ENCODE results near the gene NUPR1. TPM values are rescaled to one million over a fixed set of nuclear protein-coding genes. Genes with fewer than 3 reads are reported as not detected.
"Not testable (repeated sequence)": the region's sequence is repeated elsewhere in the genome, so short reads cannot be mapped to it uniquely, and the experiment has no call there.

NUPR1 gene
- total RNA-seq, 4 donors from 2014 or later, result 18.7 to 44.3 (median 22.6) TPM

GRCh38 chr16:28528463-28528867, 10.3 kb downstream of the NUPR1 start:
- in situ Hi-C loops (cut with MboI; ENCODE audit: low sequenced_read_pairs in 4 of 4), result loop anchor here in 1 of 4 donors (25.0 kb wide), 1 partner anchor 309 kb away; the partner anchor contains the start of gene TUFM
- no peak for ATAC-seq
- H3K4me3 ChIP-seq, result no peak overlapping the region

GRCh38 chr16:28527985-28528384, 10.8 kb downstream of the NUPR1 start:
- in situ Hi-C loops (cut with MboI; ENCODE audit: low sequenced_read_pairs in 4 of 4), result loop anchor here in 1 of 4 donors (25.0 kb wide), 1 partner anchor 309 kb away; the partner anchor contains the start of gene TUFM
- Histone ChIP-seq H3K4me3 (no peak overlapping the region), H3K4me1 (peaks cover 8 to 18% of the 10 kb centered on the region in 2 donors), H3K27ac (no peak overlapping the region), H3K27me3 (no peaks in the 10 kb centered on the region), H3K36me3 (no peaks in the 10 kb centered on the region), H3K9me3 (no peaks in the 10 kb centered on the region)
- ATAC-seq, result no peak
- DNase-seq, result no peak
- no peak for TF ChIP-seq CTCF (IDR thresholded peaks at IDR 0.05 in 4 of 5, conservative IDR thresholded peaks at IDR 0.05 in 1 of 5)
- TF ChIP-seq POLR2A (IDR thresholded peaks at IDR 0.05), result no peak
- intact Hi-C loops (cut with DNase I; ENCODE audit: low total_unique reads), result no loop called here

More at GRCh38 chr16:28528463-28528867, 10.3 kb downstream of the NUPR1 start:
- no peak for DNase-seq
- Histone ChIP-seq H3K27me3 (no peaks in the 10 kb centered on the region), H3K9me3 (no peaks in the 10 kb centered on the region), H3K4me1 (peaks cover 10 to 22% of the 10 kb centered on the region in 2 donors), H3K36me3 (no peaks in the 10 kb centered on the region), H3K27ac (no peak overlapping the region)
- TF ChIP-seq POLR2A (IDR thresholded peaks at IDR 0.05) (no peak), CTCF (IDR thresholded peaks at IDR 0.05 in 4 of 5, conservative IDR thresholded peaks at IDR 0.05 in 1 of 5) (no peak)
- intact Hi-C loops (cut with DNase I; ENCODE audit: low total_unique reads), result no loop called here

GRCh38 chr16:28527100-28527785, 11.5 kb downstream of the NUPR1 start:
- H3K36me3 ChIP-seq; H3K27me3 ChIP-seq; DNase-seq; H3K4me3 ChIP-seq; ATAC-seq; intact Hi-C loops (cut with DNase I; ENCODE audit: low total_unique reads); H3K9me3 ChIP-seq; H3K27ac ChIP-seq: not testable (repeated sequence)
- peaks cover under 1 to 10% of the 10 kb centered on the region in 2 donors for H3K4me1 ChIP-seq
- in situ Hi-C loops (cut with MboI; ENCODE audit: low sequenced_read_pairs in 4 of 4), result loop anchor here in 1 of 4 donors (25.0 kb wide), 1 partner anchor 310 kb away; the partner anchor contains the start of gene TUFM

GRCh38 chr16:28526201-28527099, 12.3 kb downstream of the NUPR1 start:
- ATAC-seq, result no peak
- no peak for DNase-seq
- Histone ChIP-seq H3K4me1 (peaks cover 0 to 4% of the 10 kb centered on the region in 2 donors), H3K4me3 (no peak overlapping the region), H3K9me3 (no peaks in the 10 kb centered on the region), H3K27ac (no peak overlapping the region), H3K36me3 (no peaks in the 10 kb centered on the region), H3K27me3 (no peaks in the 10 kb centered on the region)
- in situ Hi-C loops (cut with MboI; ENCODE audit: low sequenced_read_pairs in 4 of 4), result loop anchor here in 1 of 4 donors (25.0 kb wide), 1 partner anchor 311 kb away; the partner anchor contains the start of gene TUFM
- TF ChIP-seq CTCF (IDR thresholded peaks at IDR 0.05 in 4 of 5, conservative IDR thresholded peaks at IDR 0.05 in 1 of 5), result no peak
- no peak for TF ChIP-seq POLR2A (IDR thresholded peaks at IDR 0.05)
- intact Hi-C loops (cut with DNase I; ENCODE audit: low total_unique reads), result no loop called here
